HepG2 (cell line): ENCODE data around the gene ANTXR1. TPM values are rescaled to one million over a fixed set of nuclear protein-coding genes. Genes with fewer than 3 reads are reported as not detected.

Experiments used
- ATAC-seq: fragments of 200-7000 bp; cut with Tn5 transposase; 3 replicates; pipeline ENCODE4 v1.9.1; 2020; ENCODE audit warnings: mild to moderate bottlenecking, moderate library complexity
- BruUV-seq: library from RNA; stranded (reverse); fragments of 400-500 nt; replicated peaks from 2 replicates; lab custom pipeline; 2021; lab: Mats Ljungman, UMichigan
- CTCF ChIA-PET: fragments of 300-600 bp; formaldehyde crosslinking; extraction: SDS; loops from one replicate; lab custom pipeline; 2021; ENCODE audit warnings: low total read pairs, inconsistent platforms, low intra/inter-chr PET ratio; lab: Yijun Ruan, JAX
- POLR2A ChIA-PET: fragments of 350-600 bp; sonication (Branson Sonifier 250); formaldehyde crosslinking; loops from one replicate; lab custom pipeline; 2020; ENCODE audit warnings: antibody characterized with exemption, inconsistent platforms; lab: Yijun Ruan, JAX
- DNase-seq: peaks from one replicate; pipeline ENCODE4 v3.0.0-alpha.2; 2015; ENCODE audit warnings: low spot score
- FAIRE-seq: peaks from 3 replicates; lab custom pipeline; 2011; peaks lifted over from hg19 to GRCh38; lab: Jason Lieb, UNC
- H2AFZ ChIP-seq: one replicate; pipeline ENCODE4 v1.6.1; 2011; ENCODE audit warnings: low read length, inconsistent platforms
- H3K27ac ChIP-seq: fragments of 300-600 bp; 3 replicates; pipeline ENCODE4 v1.8.0; 2011; ENCODE audit warnings: mixed run types, mild to moderate bottlenecking, mixed read lengths, low read length, inconsistent platforms; ENCODE audit not compliant: insufficient read depth; ENCODE audit errors: extremely low read length
- H3K27me3 ChIP-seq, 2 experiments: fragments of 200-600 bp in 1 of 2; 2 replicates in 1 of 2; 3 replicates in 1 of 2; pipeline versions ENCODE4 v1.6.0 to v1.8.0; 2011; ENCODE audit warnings: low read length in 2 of 2, mild to moderate bottlenecking in 2 of 2, moderate library complexity in 2 of 2, inconsistent platforms in 1 of 2; ENCODE audit not compliant: insufficient read depth in 2 of 2, control insufficient read depth in 1 of 2
- H3K36me3 ChIP-seq, 2 experiments: fragments of 200-600 bp in 1 of 2; replicated peaks in 1 of 2; 2 replicates in 1 of 2; 3 replicates in 1 of 2; pipeline versions ENCODE4 v1.5.1 to v1.8.0; 2011; ENCODE audit warnings: low read length in 2 of 2, inconsistent platforms in 1 of 2; ENCODE audit not compliant: insufficient read depth in 2 of 2, control insufficient read depth in 1 of 2
- H3K4me1 ChIP-seq: 2 replicates; pipeline ENCODE4 v1.5.1; 2012; ENCODE audit warnings: low read length, inconsistent platforms; ENCODE audit not compliant: insufficient read depth
- H3K4me2 ChIP-seq: 2 replicates; pipeline ENCODE4 v1.6.0; 2011; ENCODE audit warnings: low read depth, low read length, inconsistent platforms
- H3K4me3 ChIP-seq, 3 experiments: fragments of 200-600 bp in 1 of 3; sonication (generic), shearing (Covaris generic) in 1 of 3; replicated peaks in 1 of 3; 2 replicates each; pipeline ENCODE4 v1.5.1; 2011 to 2016; ENCODE audit warnings: low read length in 3 of 3, inconsistent platforms in 2 of 3, low read depth in 2 of 3, mild to moderate bottlenecking in 2 of 3, control low read depth in 1 of 3, mixed read lengths in 1 of 3; ENCODE audit not compliant: insufficient read depth in 1 of 3
- H3K79me2 ChIP-seq: one replicate; pipeline ENCODE4 v1.6.1; 2011; ENCODE audit warnings: low read length, inconsistent platforms; ENCODE audit not compliant: insufficient read depth
- H3K9ac ChIP-seq: 2 replicates; pipeline ENCODE4 v1.6.0; 2011; ENCODE audit warnings: mild to moderate bottlenecking, low read depth, low read length, inconsistent platforms; ENCODE audit not compliant: insufficient read depth
- H3K9me3 ChIP-seq: 2 replicates; pipeline ENCODE4 v1.5.1; 2012; ENCODE audit warnings: mild to moderate bottlenecking, low read length
- H4K20me1 ChIP-seq: 2 replicates; pipeline ENCODE4 v1.6.0; 2011; ENCODE audit warnings: inconsistent platforms, mild to moderate bottlenecking, low read length, moderate library complexity; ENCODE audit not compliant: insufficient read depth
- CHD2 ChIP-seq: IDR thresholded peaks from 2 replicates; pipeline ENCODE4 v1.6.1; 2011; ENCODE audit warnings: low read depth, low read length, improper control_type of control experiment
- HOMEZ ChIP-seq: IDR thresholded peaks from 2 replicates; pipeline ENCODE4 v1.6.1; 2016; ENCODE audit warnings: low read depth
- MAZ ChIP-seq, 2 experiments: sonication (generic) in 1 of 2; formaldehyde crosslinking in 1 of 2; IDR thresholded peaks; 2 replicates each; pipeline versions ENCODE4 v1.5.0 to v1.6.1; 2012 to 2020; ENCODE audit warnings: low read depth in 2 of 2, mild to moderate bottlenecking in 2 of 2, borderline replicate concordance in 1 of 2, improper control_type of control experiment in 1 of 2, low read length in 1 of 2, missing genetic modification reagents in 1 of 2, moderate library complexity in 1 of 2
- MIXL1 ChIP-seq: IDR thresholded peaks from 2 replicates; pipeline ENCODE4 v1.6.1; 2016
- MYC ChIP-seq: sonication (generic); formaldehyde crosslinking; IDR thresholded peaks from 2 replicates; pipeline ENCODE4 v1.9.0; 2021; ENCODE audit warnings: missing genetic modification reagents, borderline replicate concordance
- RFX5 ChIP-seq: IDR thresholded peaks from 2 replicates; pipeline ENCODE4 v1.6.1; 2011; ENCODE audit warnings: low read depth, low read length, improper control_type of control experiment
- ZFAT ChIP-seq: sonication (generic); formaldehyde crosslinking; conservative IDR thresholded peaks from 2 replicates; pipeline ENCODE4 v1.8.1; 2023; ENCODE audit warnings: missing genetic modification reagents, inconsistent platforms
- ZNF33B ChIP-seq: sonication (generic); formaldehyde crosslinking; IDR thresholded peaks from 2 replicates; pipeline ENCODE4 v1.5.1; 2020; ENCODE audit warnings: mild to moderate bottlenecking, missing genetic modification reagents
- ZNF546 ChIP-seq: sonication (generic); formaldehyde crosslinking; conservative IDR thresholded peaks from 2 replicates; pipeline ENCODE4 v1.8.1; 2023; ENCODE audit warnings: mild to moderate bottlenecking, missing genetic modification reagents
- ZNF652 ChIP-seq: IDR thresholded peaks from 2 replicates; pipeline ENCODE4 v1.6.1; 2016; ENCODE audit warnings: low read depth, borderline replicate concordance
- ZNF709 ChIP-seq: sonication (generic); formaldehyde crosslinking; IDR thresholded peaks from 2 replicates; pipeline ENCODE4 v1.5.0; 2020; ENCODE audit warnings: mild to moderate bottlenecking, missing genetic modification reagents
- WGBS: methylation state at CpG from one replicate; pipeline ENCODE4 v1.1.6; 2017; ENCODE audit warnings: low lambda C conversion rate; 5-methylcytosine and 5-hydroxymethylcytosine counted together
- in situ Hi-C: cut with HindIII; loops from 2 replicates; pipeline ENCODE4 v1.10.0; 2017; ENCODE audit warnings: low pct_unique_long_range_greater_than_20kb; ENCODE audit not compliant: extremely low pct_ligation_motif_present
- intact Hi-C: fragments of 100-400 bp; cut with micrococcal nuclease; formaldehyde crosslinking; loops from one replicate; pipeline ENCODE4 v1.10.0; 2022; ENCODE audit not compliant: unreplicated experiment
- polyA plus RNA-seq, 8 experiments: library from polyadenylated mRNA; depleted of rRNA in 3 of 8; stranded (reverse) in 7 of 8; unstranded in 1 of 8; fragments of >200 nt; fragmentation: Illumina TruSeq in 4 of 8; extraction: Trizol in 4 of 8; gene quantifications; 2 replicates each; pipeline versions ENCODE4 v1.2.1 to v1.2.3, GENCODE V29; 2011 to 2016; ENCODE audit warnings: low read depth in 4 of 8, missing spikeins in 1 of 8, mixed read lengths in 1 of 8; ENCODE audit not compliant: insufficient read depth in 1 of 8
- total RNA-seq, 5 experiments: library from RNA; depleted of rRNA; stranded (reverse); fragments of >200 nt; fragmentation: Illumina TruSeq; extraction: Trizol; gene quantifications; 2 replicates each; pipeline ENCODE4 v1.2.3, GENCODE V29; 2016; ENCODE audit warnings: low read depth in 1 of 5
- TF ChIP-seq, protein P1 (sequence below): IDR thresholded peaks from 2 replicates; pipeline ENCODE4 v1.6.1; 2016; ENCODE audit warnings: control low read depth

Gene ANTXR1
- total and polyA plus RNA-seq, 2 of the 13 experiments (the other 11 are each of a cell fraction or from before 2014, with no cell fraction given) = 4.5 to 12.7 TPM

- no peak for DNase-seq
- H3K9me3 ChIP-seq = no peaks in the 10 kb centered on the region
- 96% methylated on average over 4 of the region's 4 CpGs for WGBS
- TF ChIP-seq, protein P1, sequence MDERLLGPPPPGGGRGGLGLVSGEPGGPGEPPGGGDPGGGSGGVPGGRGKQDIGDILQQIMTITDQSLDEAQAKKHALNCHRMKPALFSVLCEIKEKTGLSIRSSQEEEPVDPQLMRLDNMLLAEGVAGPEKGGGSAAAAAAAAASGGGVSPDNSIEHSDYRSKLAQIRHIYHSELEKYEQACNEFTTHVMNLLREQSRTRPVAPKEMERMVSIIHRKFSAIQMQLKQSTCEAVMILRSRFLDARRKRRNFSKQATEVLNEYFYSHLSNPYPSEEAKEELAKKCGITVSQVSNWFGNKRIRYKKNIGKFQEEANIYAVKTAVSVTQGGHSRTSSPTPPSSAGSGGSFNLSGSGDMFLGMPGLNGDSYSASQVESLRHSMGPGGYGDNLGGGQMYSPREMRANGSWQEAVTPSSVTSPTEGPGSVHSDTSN (CRISPR knock-in tag) = no peak
- TF ChIP-seq RFX5 (no peak), ZNF709 (no peak), CHD2 (no peak), ZNF546 (CRISPR knock-in tag) (no peak), HOMEZ (no peak), ZFAT (CRISPR knock-in tag) (no peak), ZNF33B (CRISPR knock-in tag) (no peak), ZNF652 (no peak), MAZ (IDR thresholded peaks at IDR 0.05; ENCODE audit: borderline replicate concordance, low read depth, low read length) (no peak), MAZ (CRISPR knock-in tag; IDR thresholded peaks at IDR 0.05; ENCODE audit: low read depth) (no peak), MIXL1 (no peak), MYC (CRISPR knock-in tag) (no peak)
- H4K20me1 ChIP-seq = no peaks in the 10 kb centered on the region
- no peak overlapping the region for H2AFZ ChIP-seq
- no peak overlapping the region for H3K4me2 ChIP-seq
- CTCF ChIA-PET = no interaction called here
- H3K27me3 ChIP-seq = no peaks in the 10 kb centered on the region
- POLR2A ChIA-PET = interaction anchor here (1.2 to 3.8 kb wide), 2 partner anchors 11 to 22 kb away, joined by 4 to 13 read pairs; no protein-coding TSS in a partner anchor
- H3K9ac ChIP-seq = no peak overlapping the region
- H3K27ac ChIP-seq = no peak overlapping the region
- no peak for ATAC-seq
- in situ Hi-C loops (no loop called here), intact Hi-C loops (no loop called here)
- H3K36me3 ChIP-seq = peaks cover 1 to 3% of the 10 kb centered on the region in 2 experiments; a peak in 2 of 5 replicates
- H3K4me3 ChIP-seq = no peak overlapping the region
- no TSS peak for BruUV-seq
- peaks cover 15% of the 10 kb centered on the region; the same call in 1 of the 2 replicates for H3K4me1 ChIP-seq
- H3K79me2 ChIP-seq = no peaks in the 10 kb centered on the region
- FAIRE-seq = no peak
Measured at GRCh38 chr2:69188182-69188900, 175.4 kb downstream of the ANTXR1 start.
